Gastroesophageal sphincter (tissue), 3 donors: ENCODE measurements around the gene TXNDC5.

Experiments used
- EP300 ChIP-seq: sonication (generic); formaldehyde crosslinking; IDR thresholded peaks from one replicate; pipeline ENCODE4 v1.6.1; 2017; ENCODE audit warnings: antibody characterized with exemption, mild to moderate bottlenecking
- TF ChIP-seq, protein P1 (sequence below), 4 experiments: fragments of 200-600 bp in 2 of 4; fragments of 450-650 bp in 2 of 4; sonication (generic) in 1 of 4; IDR thresholded peaks; one replicate each; pipeline ENCODE4 v1.5.1; 2017 to 2019; ENCODE audit warnings: antibody characterized with exemption in 4 of 4, mild to moderate bottlenecking in 2 of 4, moderate library complexity in 2 of 4

DNA sequence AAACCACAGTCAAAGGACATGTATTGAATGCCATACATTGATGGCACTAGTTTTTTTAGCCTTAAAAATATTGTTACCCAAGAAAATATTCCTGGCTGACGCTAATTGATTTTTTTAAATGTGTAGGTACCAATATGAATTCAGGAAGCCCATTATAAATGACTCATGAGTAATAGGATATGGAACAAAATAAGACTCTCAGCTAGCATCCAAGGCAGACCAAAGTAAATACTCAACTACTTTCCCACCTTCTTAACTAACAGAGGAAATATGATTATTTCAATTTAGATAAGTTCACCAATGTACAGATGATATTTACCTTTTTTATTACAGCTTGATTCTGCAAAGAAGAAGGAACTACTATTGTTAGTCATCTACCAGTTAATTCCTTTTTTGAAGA lies 43.2 kb upstream of the TXNDC5 start:
- no peak for TF ChIP-seq EP300
- TF ChIP-seq, protein P1, sequence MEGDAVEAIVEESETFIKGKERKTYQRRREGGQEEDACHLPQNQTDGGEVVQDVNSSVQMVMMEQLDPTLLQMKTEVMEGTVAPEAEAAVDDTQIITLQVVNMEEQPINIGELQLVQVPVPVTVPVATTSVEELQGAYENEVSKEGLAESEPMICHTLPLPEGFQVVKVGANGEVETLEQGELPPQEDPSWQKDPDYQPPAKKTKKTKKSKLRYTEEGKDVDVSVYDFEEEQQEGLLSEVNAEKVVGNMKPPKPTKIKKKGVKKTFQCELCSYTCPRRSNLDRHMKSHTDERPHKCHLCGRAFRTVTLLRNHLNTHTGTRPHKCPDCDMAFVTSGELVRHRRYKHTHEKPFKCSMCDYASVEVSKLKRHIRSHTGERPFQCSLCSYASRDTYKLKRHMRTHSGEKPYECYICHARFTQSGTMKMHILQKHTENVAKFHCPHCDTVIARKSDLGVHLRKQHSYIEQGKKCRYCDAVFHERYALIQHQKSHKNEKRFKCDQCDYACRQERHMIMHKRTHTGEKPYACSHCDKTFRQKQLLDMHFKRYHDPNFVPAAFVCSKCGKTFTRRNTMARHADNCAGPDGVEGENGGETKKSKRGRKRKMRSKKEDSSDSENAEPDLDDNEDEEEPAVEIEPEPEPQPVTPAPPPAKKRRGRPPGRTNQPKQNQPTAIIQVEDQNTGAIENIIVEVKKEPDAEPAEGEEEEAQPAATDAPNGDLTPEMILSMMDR (IDR thresholded peaks at IDR 0.05) = no peak
